ENCODE results near the gene CCDC33. TPM values are rescaled to one million over a fixed set of nuclear protein-coding genes. Genes with fewer than 3 reads are reported as not detected.

Gene CCDC33
- total RNA-seq, 1 experiment from 2014 or later, result 0.15 TPM

DNA sequence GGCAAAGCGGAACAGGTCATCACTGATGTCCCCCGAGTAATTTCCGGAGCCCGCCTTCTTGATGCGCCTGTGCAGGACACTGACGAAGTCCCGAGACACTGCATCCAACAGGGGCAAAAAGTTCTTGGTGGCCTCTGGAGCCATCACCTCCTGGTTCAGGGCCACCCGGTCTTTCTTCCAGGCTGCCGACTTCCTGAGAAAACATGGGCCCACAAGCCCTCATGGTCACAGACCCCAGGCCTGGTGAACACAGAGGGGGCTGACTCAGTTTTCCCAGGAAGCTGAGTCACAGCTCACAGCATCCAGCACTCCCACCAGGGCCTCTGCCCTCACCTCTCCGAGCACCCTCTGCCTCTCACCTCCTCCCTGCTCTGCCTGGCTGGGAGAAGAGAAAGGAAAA is 108.9 kb downstream of the CCDC33 start:
- Histone ChIP-seq H3K4me1 (ENCODE audit: control insufficient read depth in 1 of 2, insufficient read depth in 2 of 2, low read length in 2 of 2) (peaks cover 0 to 6% of the 10 kb centered on the region in 2 experiments; a peak in 1 of 4 replicates), H3K4me2 (ENCODE audit: low read length) (no peak overlapping the region), H3K9me3 (ENCODE audit: control insufficient read depth in 1 of 2, insufficient read depth in 1 of 2, low read depth in 1 of 2, low read length in 2 of 2) (no peaks in the 10 kb centered on the region), H2AFZ (ENCODE audit: low read depth, low read length, poor library complexity, severe bottlenecking) (no peak overlapping the region), H3K79me2 (ENCODE audit: insufficient read depth, low read length) (no peaks in the 10 kb centered on the region), H3K9ac (ENCODE audit: low read length) (no peak overlapping the region), H3K27ac (ENCODE audit: low read depth, low read length) (no peak overlapping the region), H3K27me3 (ENCODE audit: insufficient read depth, low read length) (no peaks in the 10 kb centered on the region), H3K9me2 (ENCODE audit: insufficient read depth) (no peaks in the 10 kb centered on the region), H3K4me3 (replicated peaks in 1 of 2; ENCODE audit: low read depth in 1 of 2, low read length in 2 of 2) (no peak overlapping the region), H3K36me3 (ENCODE audit: control insufficient read depth in 1 of 2, insufficient read depth in 2 of 2, low read length in 2 of 2) (no peaks in the 10 kb centered on the region), H4K20me1 (ENCODE audit: insufficient read depth) (no peaks in the 10 kb centered on the region)
- RAD21 ChIA-PET (ENCODE audit: low non-redundant PET in 1 of 2, low total read pairs in 2 of 2, uncharacterized antibody in 2 of 2, unreplicated experiment in 2 of 2), result no interaction called here
- no peak for ATAC-seq
- intact Hi-C loops (cut with micrococcal nuclease), result no loop called here
- BruUV-seq (replicated peaks), result no TSS peak
- CTCF ChIA-PET, result no interaction called here
- no peak for TF ChIP-seq CTCF (IDR thresholded peaks at IDR 0.05 in 2 of 3, conservative IDR thresholded peaks at IDR 0.05 in 1 of 3; ENCODE audit: borderline replicate concordance in 1 of 3, insufficient read depth in 1 of 3, low read depth in 2 of 3, low read length in 2 of 3)
- TF ChIP-seq CEBPB (IDR thresholded peaks at IDR 0.05; ENCODE audit: low read depth), result no peak
- no peak for TF ChIP-seq SRF (IDR thresholded peaks at IDR 0.05; ENCODE audit: low read depth)
- no peak for TF ChIP-seq ZNF274 (IDR thresholded peaks at IDR 0.05; ENCODE audit: low read depth, low read length)
- TF ChIP-seq POLR2A (IDR thresholded peaks at IDR 0.05; ENCODE audit: borderline replicate concordance, extremely low read depth, insufficient read depth, insufficient read length), result no peak
- POLR2A ChIA-PET, result no interaction called here
- no peak for DNase-seq (ENCODE audit: low read depth, low spot score)

DNA sequence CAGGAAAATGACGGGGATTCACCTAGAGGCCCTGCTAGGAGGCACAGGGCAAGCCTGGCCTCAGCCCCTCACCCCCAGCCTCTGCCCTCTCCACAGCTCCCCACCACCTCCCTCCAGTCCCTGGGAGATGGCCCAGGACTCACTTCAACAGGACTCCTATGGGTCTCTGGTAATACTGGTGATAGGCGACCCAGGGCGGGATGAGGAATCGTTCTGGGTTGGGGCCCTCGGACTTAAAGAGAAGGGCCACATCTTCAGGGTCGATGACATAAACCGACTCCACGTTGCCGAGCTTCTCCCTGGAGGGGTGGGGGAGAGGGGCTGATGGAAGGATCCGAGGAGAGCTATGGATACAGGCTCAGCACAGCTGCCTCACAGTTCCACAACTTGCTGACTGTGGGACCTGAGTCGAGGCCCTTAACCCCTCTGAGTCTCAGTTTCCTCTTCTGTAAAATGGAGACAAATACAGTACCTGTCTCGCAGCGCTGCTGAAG is 111.7 kb downstream of the CCDC33 start:
- no peak overlapping the region for H3K4me2 ChIP-seq (ENCODE audit: low read length)
- no peaks in the 10 kb centered on the region for H3K27me3 ChIP-seq (ENCODE audit: insufficient read depth, low read length)
- no peak overlapping the region for H3K4me3 ChIP-seq (replicated peaks in 1 of 2; ENCODE audit: low read depth in 1 of 2, low read length in 2 of 2)
- H4K20me1 ChIP-seq (ENCODE audit: insufficient read depth), result no peaks in the 10 kb centered on the region
- DNase-seq (ENCODE audit: low read depth, low spot score) (no peak), ATAC-seq (no peak)
- H3K4me1 ChIP-seq (ENCODE audit: control insufficient read depth in 1 of 2, insufficient read depth in 2 of 2, low read length in 2 of 2), result peaks cover 0 to 6% of the 10 kb centered on the region in 2 experiments; a peak in 1 of 4 replicates
- H2AFZ ChIP-seq (ENCODE audit: low read depth, low read length, poor library complexity, severe bottlenecking), result no peak overlapping the region
- ChIA-PET RAD21 (ENCODE audit: low non-redundant PET in 1 of 2, low total read pairs in 2 of 2, uncharacterized antibody in 2 of 2, unreplicated experiment in 2 of 2) (no interaction called here), CTCF (no interaction called here), POLR2A (no interaction called here)
- H3K36me3 ChIP-seq (ENCODE audit: control insufficient read depth in 1 of 2, insufficient read depth in 2 of 2, low read length in 2 of 2), result no peaks in the 10 kb centered on the region
- no peaks in the 10 kb centered on the region for H3K79me2 ChIP-seq (ENCODE audit: insufficient read depth, low read length)
- BruUV-seq (replicated peaks), result no TSS peak
- H3K9me3 ChIP-seq (ENCODE audit: control insufficient read depth in 1 of 2, insufficient read depth in 1 of 2, low read depth in 1 of 2, low read length in 2 of 2), result no peaks in the 10 kb centered on the region
- no peak overlapping the region for H3K27ac ChIP-seq (ENCODE audit: low read depth, low read length)
- intact Hi-C loops (cut with micrococcal nuclease), result no loop called here
- no peak overlapping the region for H3K9ac ChIP-seq (ENCODE audit: low read length)
- H3K9me2 ChIP-seq (ENCODE audit: insufficient read depth), result no peaks in the 10 kb centered on the region
- TF ChIP-seq MAX (IDR thresholded peaks at IDR 0.05), result no peak
- TF ChIP-seq POLR2AphosphoS5 (IDR thresholded peaks at IDR 0.05; ENCODE audit: low read depth, low read length), result no peak
- TF ChIP-seq ELF1 (IDR thresholded peaks at IDR 0.05; ENCODE audit: borderline replicate concordance, low read depth), result no peak
- TF ChIP-seq YY1 (IDR thresholded peaks at IDR 0.05; ENCODE audit: extremely low read depth, insufficient replicate concordance, low read depth, low read length), result no peak
- no peak for TF ChIP-seq CTCF (IDR thresholded peaks at IDR 0.05 in 2 of 3, conservative IDR thresholded peaks at IDR 0.05 in 1 of 3; ENCODE audit: borderline replicate concordance in 1 of 3, insufficient read depth in 1 of 3, low read depth in 2 of 3, low read length in 2 of 3)
- no peak for TF ChIP-seq ZFX (IDR thresholded peaks at IDR 0.05)
- no peak for TF ChIP-seq TCF7L2 (IDR thresholded peaks at IDR 0.05; ENCODE audit: borderline replicate concordance, extremely low read depth, insufficient read depth, insufficient read length)
- TF ChIP-seq REST (IDR thresholded peaks at IDR 0.05; ENCODE audit: low read depth), result no peak

Data from HCT116 (cell line).